GM18520 (cell line): Measurements from ENCODE around the gene TRMT1L.

Experiments used
- ATAC-seq: cut with Tn5 transposase; IDR thresholded peaks from one replicate; pipeline ENCODE4 v1.9.1; 2021; ENCODE audit not compliant: unreplicated experiment

Gene TRMT1L

GRCh38 chr1:185132534-185132933 is 24.2 kb downstream of the TRMT1L start:
- ATAC-seq: no peak

DNA sequence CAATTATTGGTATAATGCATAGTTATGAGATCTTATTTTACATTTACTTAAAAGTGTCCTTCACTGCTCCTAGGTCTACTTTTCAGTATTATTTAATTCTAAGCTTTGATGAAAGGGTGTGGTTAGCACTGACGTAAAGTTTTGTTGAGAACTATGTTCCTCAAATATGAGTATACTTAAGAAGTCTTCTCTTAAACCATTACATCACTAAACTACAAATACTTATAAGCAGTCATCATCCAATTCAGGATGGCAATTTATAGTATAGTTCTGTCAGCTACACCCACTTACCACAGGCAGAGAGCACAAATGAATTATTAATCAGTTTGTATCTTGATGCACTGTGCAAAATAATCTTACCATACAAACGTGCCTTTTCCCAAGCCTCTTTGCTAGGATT is 27.0 kb downstream of the TRMT1L start:
- no peak for ATAC-seq

GRCh38 chr1:185112356-185112755 is 44.4 kb downstream of the TRMT1L start:
- no peak for ATAC-seq

GRCh38 chr1:185111873-185112272 is 44.9 kb downstream of the TRMT1L start:
- ATAC-seq: no peak

GRCh38 chr1:185110145-185110544 is 46.6 kb downstream of the TRMT1L start:
- ATAC-seq: no peak

GRCh38 chr1:185108321-185108720 is 48.4 kb downstream of the TRMT1L start:
- ATAC-seq: no peak

DNA sequence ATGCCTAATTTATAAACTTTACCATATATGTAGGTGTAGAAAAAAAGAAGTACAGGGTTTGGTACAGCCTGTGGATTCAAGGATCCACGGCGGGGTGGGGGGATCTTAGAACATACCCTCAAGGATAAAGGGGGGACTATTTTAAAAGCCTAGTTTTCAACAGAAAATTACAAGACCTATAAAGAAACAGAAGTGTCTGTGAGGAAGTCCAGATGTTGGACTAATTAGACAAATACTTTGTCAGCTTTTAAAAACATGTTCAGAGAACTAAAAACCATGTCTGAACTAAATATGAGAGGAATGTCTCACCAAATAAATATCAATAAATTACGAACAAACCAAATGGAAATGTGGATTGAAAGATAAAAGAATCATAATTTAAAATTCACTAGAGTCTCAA is 51.6 kb downstream of the TRMT1L start:
- ATAC-seq: no peak

- no peak for ATAC-seq
Observed at GRCh38 chr1:185104083-185104482, 52.7 kb downstream of the TRMT1L start.

DNA sequence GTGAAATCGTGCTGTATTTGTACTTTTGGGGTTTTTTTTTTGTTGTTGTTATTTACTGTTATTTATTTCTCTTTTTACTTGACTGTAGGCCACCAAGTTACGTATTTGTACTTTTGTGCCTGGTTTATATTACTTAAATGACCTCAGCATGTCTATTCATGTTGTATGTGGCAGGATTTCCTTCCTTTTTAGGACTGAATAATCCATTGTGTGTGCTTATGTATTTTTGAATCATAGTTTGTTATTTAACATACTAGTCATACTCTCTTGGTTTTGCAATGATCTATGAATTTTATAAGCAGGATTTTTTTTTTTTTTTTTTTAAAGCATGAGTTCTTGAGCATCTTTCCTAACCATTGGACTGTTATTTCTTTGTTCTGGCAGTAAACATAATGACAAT is 60.2 kb downstream of the TRMT1L start:
- no peak for ATAC-seq

- no peak for ATAC-seq
Observed at GRCh38 chr1:185094761-185095160, 62.0 kb downstream of the TRMT1L start.

GRCh38 chr1:185091480-185091879 is 65.3 kb downstream of the TRMT1L start:
- ATAC-seq: no peak

GRCh38 chr1:185087746-185088145 is 69.0 kb downstream of the TRMT1L start:
- ATAC-seq: no peak

DNA sequence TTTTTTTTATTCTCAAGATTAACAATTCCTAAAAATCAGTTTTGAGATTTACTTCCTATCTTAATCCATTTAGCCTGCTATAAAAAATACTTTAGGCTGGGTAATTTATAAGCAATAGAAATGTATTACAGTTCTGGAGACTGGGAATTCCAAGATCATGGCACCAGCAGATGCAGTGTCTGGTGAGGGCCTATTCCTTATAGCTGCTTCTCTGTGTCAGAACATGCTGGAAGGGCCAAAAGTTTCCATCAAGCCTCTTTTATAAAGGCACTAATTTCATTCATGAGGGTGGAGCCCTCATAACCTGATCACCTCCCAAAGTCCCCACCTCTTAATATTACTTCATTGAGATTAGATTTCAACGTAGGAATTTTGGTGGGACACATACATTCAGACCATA is 69.7 kb downstream of the TRMT1L start:
- ATAC-seq: no peak

- ATAC-seq: no peak
Observed at GRCh38 chr1:185083818-185084217, 72.9 kb downstream of the TRMT1L start.

DNA sequence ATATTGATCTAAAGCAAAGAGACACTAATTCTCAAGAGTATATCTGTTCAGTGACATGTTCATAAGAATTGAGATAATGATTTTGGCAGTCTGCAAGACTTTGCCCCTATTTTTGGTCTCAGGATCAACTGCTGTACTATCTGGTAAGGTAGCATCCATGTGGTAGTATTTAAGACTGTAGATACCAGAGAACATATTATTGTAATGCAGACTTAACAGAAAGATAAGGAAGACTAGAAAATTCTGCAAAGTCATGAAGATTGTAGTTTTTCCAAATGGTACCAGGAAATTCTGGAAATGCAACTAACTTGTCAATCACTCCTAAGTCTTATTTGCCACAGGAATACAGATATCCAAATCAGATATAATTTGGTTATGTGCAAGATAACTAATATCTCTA is 76.3 kb downstream of the TRMT1L start:
- no peak for ATAC-seq

DNA sequence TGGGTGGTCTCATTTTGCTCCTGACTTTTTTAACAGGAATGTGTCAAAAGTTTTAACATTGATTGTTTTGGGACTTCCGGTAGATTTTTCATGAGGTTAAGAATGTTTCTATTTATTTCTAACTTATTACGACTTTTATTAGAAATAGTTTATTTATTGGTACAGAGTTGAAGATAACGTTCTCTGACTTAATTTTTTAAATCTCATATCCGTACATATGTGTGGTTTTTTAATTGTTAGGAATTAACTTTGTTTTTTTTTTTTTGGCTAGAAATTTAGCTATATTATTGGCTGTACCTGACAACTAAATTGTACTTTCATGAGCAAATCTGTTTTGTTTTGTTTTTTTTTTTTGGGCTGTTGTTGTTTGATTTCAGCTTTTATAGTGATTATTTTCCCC is 79.4 kb downstream of the TRMT1L start:
- ATAC-seq: no peak

- no peak for ATAC-seq
Observed at GRCh38 chr1:185075476-185075875, 81.3 kb downstream of the TRMT1L start.

GRCh38 chr1:185074307-185074706 is 82.4 kb downstream of the TRMT1L start:
- no peak for ATAC-seq

- ATAC-seq: no peak
Observed at GRCh38 chr1:185073725-185074124, 83.0 kb downstream of the TRMT1L start.

DNA sequence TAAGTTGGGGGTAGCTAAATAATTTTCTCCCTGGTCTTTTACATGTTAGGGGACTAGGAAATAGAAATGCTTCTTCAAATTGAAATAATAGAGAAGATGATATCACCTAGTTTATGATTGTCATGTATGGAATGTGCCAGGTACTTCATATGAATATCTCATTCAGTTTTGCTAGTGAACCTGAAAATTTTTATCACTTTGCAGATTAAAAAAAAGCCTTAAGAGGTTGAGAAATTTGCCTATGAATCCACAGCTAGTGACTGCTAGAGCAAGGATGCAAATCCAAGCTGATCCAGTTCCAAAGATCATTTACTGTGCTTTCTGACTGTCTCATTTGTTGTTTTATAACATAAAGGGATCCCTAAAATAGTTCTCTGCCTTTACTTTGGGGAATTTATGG is 86.7 kb downstream of the TRMT1L start:
- no peak for ATAC-seq

GRCh38 chr1:185069202-185069772 is 87.5 kb downstream of the TRMT1L start:
- no peak for ATAC-seq

GRCh38 chr1:185068341-185068740 is 88.4 kb downstream of the TRMT1L start:
- no peak for ATAC-seq
